LoVo (cell line): Measurements from ENCODE around the gene GTF2IRD2.
"Not testable (repeated sequence)": the region's sequence is repeated elsewhere in the genome, so short reads cannot be mapped to it uniquely, and the experiment has no call there.

Experiments
- DNase-seq: peaks from one replicate; pipeline ENCODE4 v3.0.0-alpha.2; 2016; ENCODE audit warnings: low spot score

GTF2IRD2 gene

GRCh38 chr7:74850833-74851721 is at the start of gene GTF2IRD2:
GTF2IRD2 (minus strand) TSS chr7:74851605; CDS start chr7:74836378, 15,227 bp downstream.
- peak; percentile 0 for DNase-seq

- DNase-seq, result peak; percentile 80
Observed at GRCh38 chr7:74890158-74891123, 39.0 kb upstream of the GTF2IRD2 start.

- DNase-seq, result not testable (repeated sequence)
Observed at GRCh38 chr7:74889518-74890129, 38.2 kb upstream of the GTF2IRD2 start.

GRCh38 chr7:74885295-74885694 is 33.9 kb upstream of the GTF2IRD2 start:
- DNase-seq, result not testable (repeated sequence)

- DNase-seq, result not testable (repeated sequence)
Observed at GRCh38 chr7:74882110-74882509, 30.7 kb upstream of the GTF2IRD2 start.

- DNase-seq, result not testable (repeated sequence)
Observed at GRCh38 chr7:74874748-74875512, 23.5 kb upstream of the GTF2IRD2 start.

- DNase-seq, result not testable (repeated sequence)
Observed at GRCh38 chr7:74874104-74874747, 22.8 kb upstream of the GTF2IRD2 start.

- not testable (repeated sequence) for DNase-seq
Observed at GRCh38 chr7:74872542-74872941, 21.1 kb upstream of the GTF2IRD2 start.

- not testable (repeated sequence) for DNase-seq
Observed at GRCh38 chr7:74865777-74866176, 14.4 kb upstream of the GTF2IRD2 start.

- DNase-seq, result not testable (repeated sequence)
Observed at GRCh38 chr7:74849853-74850252, 1.6 kb downstream of the GTF2IRD2 start.

GRCh38 chr7:74830411-74830810 is 21.0 kb downstream of the GTF2IRD2 start:
- DNase-seq, result not testable (repeated sequence)

- DNase-seq, result not testable (repeated sequence)
Observed at GRCh38 chr7:74829959-74830358, 21.4 kb downstream of the GTF2IRD2 start.

GRCh38 chr7:74821259-74821658 is 30.1 kb downstream of the GTF2IRD2 start:
- DNase-seq, result not testable (repeated sequence)

- DNase-seq, result not testable (repeated sequence)
Observed at GRCh38 chr7:74820146-74820805, 31.1 kb downstream of the GTF2IRD2 start.

- not testable (repeated sequence) for DNase-seq
Observed at GRCh38 chr7:74815882-74816281, 35.5 kb downstream of the GTF2IRD2 start.

- DNase-seq, result not testable (repeated sequence)
Observed at GRCh38 chr7:74798644-74799043, 52.8 kb downstream of the GTF2IRD2 start.

GRCh38 chr7:74797848-74798622 is 53.4 kb downstream of the GTF2IRD2 start:
- not testable (repeated sequence) for DNase-seq

GRCh38 chr7:74789200-74789736 is 62.1 kb downstream of the GTF2IRD2 start:
- not testable (repeated sequence) for DNase-seq
